Hepatocyte (in vitro differentiated cells): ENCODE measurements around the gene TNNC1. TPM values are rescaled to one million over a fixed set of nuclear protein-coding genes. Genes with fewer than 3 reads are reported as not detected.

Source experiments
- DNase-seq: peaks from one replicate; pipeline ENCODE4 v3.0.0-alpha.2; 2016; ENCODE audit warnings: low spot score
- H2AFZ ChIP-seq: fragments of 200-600 bp; sonication (generic); 2 replicates; pipeline ENCODE4 v1.6.0; 2016; ENCODE audit warnings: antibody characterized with exemption, mild to moderate bottlenecking
- H3K27ac ChIP-seq: fragments of 200-600 bp; sonication (generic); 2 replicates; pipeline ENCODE4 v1.5.1; 2016; ENCODE audit warnings: mild to moderate bottlenecking
- H3K27me3 ChIP-seq: fragments of 200-600 bp; sonication (generic); 2 replicates; pipeline ENCODE4 v1.6.1; 2016
- H3K36me3 ChIP-seq: fragments of 200-600 bp; sonication (generic); replicated peaks from 2 replicates; pipeline ENCODE4 v1.5.1; 2016; ENCODE audit warnings: low read depth; ENCODE audit not compliant: insufficient read depth
- H3K4me1 ChIP-seq: fragments of 200-600 bp; sonication (generic); 2 replicates; pipeline ENCODE4 v1.5.1; 2016; ENCODE audit warnings: mild to moderate bottlenecking, moderate library complexity; ENCODE audit not compliant: insufficient read depth
- H3K4me2 ChIP-seq: fragments of 200-600 bp; sonication (generic); 2 replicates; pipeline ENCODE4 v1.6.0; 2016
- H3K4me3 ChIP-seq: fragments of 200-600 bp; sonication (generic); 2 replicates; pipeline ENCODE4 v1.5.1; 2016; ENCODE audit warnings: mild to moderate bottlenecking
- H3K79me2 ChIP-seq: fragments of 200-600 bp; sonication (generic); 2 replicates; pipeline ENCODE4 v1.6.0; 2017; ENCODE audit warnings: mild to moderate bottlenecking
- H3K9me2 ChIP-seq: fragments of 200-600 bp; sonication (generic); replicated peaks from 2 replicates; pipeline ENCODE4 v1.6.0; 2017; ENCODE audit warnings: mild to moderate bottlenecking; ENCODE audit not compliant: insufficient read depth
- H3K9me3 ChIP-seq: fragments of 200-600 bp; sonication (generic); 2 replicates; pipeline ENCODE4 v1.5.1; 2016; ENCODE audit warnings: low read depth, mild to moderate bottlenecking
- H4K20me1 ChIP-seq: fragments of 200-600 bp; sonication (generic); 2 replicates; pipeline ENCODE4 v1.6.0; 2016; ENCODE audit warnings: mild to moderate bottlenecking; ENCODE audit not compliant: insufficient read depth, poor library complexity, severe bottlenecking
- EZH2 ChIP-seq: fragments of 200-600 bp; sonication (generic); IDR thresholded peaks from 2 replicates; pipeline ENCODE4 v1.6.1; 2016; ENCODE audit warnings: antibody characterized with exemption, mild to moderate bottlenecking, borderline replicate concordance
- EZH2phosphoT487 ChIP-seq: fragments of 200-600 bp; sonication (generic); IDR thresholded peaks from one replicate; pipeline ENCODE4 v1.6.1; 2018; ENCODE audit warnings: antibody characterized with exemption, mild to moderate bottlenecking, low read depth, moderate library complexity; ENCODE audit not compliant: unreplicated experiment, severe bottlenecking
- WGBS: methylation state at CpG from one replicate; pipeline ENCODE4 v1.1.6; 2016; ENCODE audit warnings: low lambda C conversion rate; ENCODE audit errors: missing lambda C conversion rate; 5-methylcytosine and 5-hydroxymethylcytosine counted together
- polyA plus RNA-seq: library from polyadenylated mRNA; unstranded; fragments of >200 nt; fragmentation: Nextera tagmentation; extraction: Ambion mirVana; gene quantifications from 2 replicates; pipeline ENCODE4 v1.2.1, GENCODE V29; 2016
- total RNA-seq: library from RNA; depleted of rRNA; stranded (reverse); fragments of >200 nt; gene quantifications from 2 replicates; pipeline ENCODE4 v1.2.3, GENCODE V29; 2014
- TF ChIP-seq, protein P1 (sequence below): fragments of 200-600 bp; sonication (generic); IDR thresholded peaks from 2 replicates; pipeline ENCODE4 v1.5.1; 2016; ENCODE audit warnings: antibody characterized with exemption, mild to moderate bottlenecking; ENCODE audit not compliant: poor library complexity

TNNC1 gene
- total and polyA plus RNA-seq, 2 experiments from 2014 or later = 9.7 to 15.0 TPM

DNA sequence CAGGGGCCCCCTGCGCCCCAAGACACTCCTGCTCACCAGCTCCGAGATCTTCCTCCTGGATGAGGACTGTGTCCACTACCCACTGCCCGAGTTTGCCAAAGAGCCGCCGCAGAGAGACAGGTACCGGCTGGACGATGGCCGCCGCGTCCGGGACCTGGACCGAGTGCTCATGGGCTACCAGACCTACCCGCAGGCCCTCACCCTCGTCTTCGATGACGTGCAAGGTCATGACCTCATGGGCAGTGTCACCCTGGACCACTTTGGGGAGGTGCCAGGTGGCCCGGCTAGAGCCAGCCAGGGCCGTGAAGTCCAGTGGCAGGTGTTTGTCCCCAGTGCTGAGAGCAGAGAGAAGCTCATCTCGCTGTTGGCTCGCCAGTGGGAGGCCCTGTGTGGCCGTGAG is 38.2 kb upstream of the TNNC1 start:
- H3K9me2 ChIP-seq = no peaks in the 10 kb centered on the region
- TF ChIP-seq, protein P1, sequence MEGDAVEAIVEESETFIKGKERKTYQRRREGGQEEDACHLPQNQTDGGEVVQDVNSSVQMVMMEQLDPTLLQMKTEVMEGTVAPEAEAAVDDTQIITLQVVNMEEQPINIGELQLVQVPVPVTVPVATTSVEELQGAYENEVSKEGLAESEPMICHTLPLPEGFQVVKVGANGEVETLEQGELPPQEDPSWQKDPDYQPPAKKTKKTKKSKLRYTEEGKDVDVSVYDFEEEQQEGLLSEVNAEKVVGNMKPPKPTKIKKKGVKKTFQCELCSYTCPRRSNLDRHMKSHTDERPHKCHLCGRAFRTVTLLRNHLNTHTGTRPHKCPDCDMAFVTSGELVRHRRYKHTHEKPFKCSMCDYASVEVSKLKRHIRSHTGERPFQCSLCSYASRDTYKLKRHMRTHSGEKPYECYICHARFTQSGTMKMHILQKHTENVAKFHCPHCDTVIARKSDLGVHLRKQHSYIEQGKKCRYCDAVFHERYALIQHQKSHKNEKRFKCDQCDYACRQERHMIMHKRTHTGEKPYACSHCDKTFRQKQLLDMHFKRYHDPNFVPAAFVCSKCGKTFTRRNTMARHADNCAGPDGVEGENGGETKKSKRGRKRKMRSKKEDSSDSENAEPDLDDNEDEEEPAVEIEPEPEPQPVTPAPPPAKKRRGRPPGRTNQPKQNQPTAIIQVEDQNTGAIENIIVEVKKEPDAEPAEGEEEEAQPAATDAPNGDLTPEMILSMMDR = no peak
- TF ChIP-seq EZH2phosphoT487 (no peak), EZH2 (no peak)
- no peaks in the 10 kb centered on the region for H3K27me3 ChIP-seq
- no peak overlapping the region for H2AFZ ChIP-seq
- no peak overlapping the region for H3K4me2 ChIP-seq
- DNase-seq = no peak
- no peaks in the 10 kb centered on the region for H3K9me3 ChIP-seq
- H3K27ac ChIP-seq = no peak overlapping the region
- H3K4me3 ChIP-seq = no peak overlapping the region
- H3K79me2 ChIP-seq = no peaks in the 10 kb centered on the region
- no peaks in the 10 kb centered on the region for H4K20me1 ChIP-seq
- WGBS = 96% methylated on average over 21 of the region's 21 CpGs
- no peaks in the 10 kb centered on the region for H3K36me3 ChIP-seq
- H3K4me1 ChIP-seq = no peaks in the 10 kb centered on the region

DNA sequence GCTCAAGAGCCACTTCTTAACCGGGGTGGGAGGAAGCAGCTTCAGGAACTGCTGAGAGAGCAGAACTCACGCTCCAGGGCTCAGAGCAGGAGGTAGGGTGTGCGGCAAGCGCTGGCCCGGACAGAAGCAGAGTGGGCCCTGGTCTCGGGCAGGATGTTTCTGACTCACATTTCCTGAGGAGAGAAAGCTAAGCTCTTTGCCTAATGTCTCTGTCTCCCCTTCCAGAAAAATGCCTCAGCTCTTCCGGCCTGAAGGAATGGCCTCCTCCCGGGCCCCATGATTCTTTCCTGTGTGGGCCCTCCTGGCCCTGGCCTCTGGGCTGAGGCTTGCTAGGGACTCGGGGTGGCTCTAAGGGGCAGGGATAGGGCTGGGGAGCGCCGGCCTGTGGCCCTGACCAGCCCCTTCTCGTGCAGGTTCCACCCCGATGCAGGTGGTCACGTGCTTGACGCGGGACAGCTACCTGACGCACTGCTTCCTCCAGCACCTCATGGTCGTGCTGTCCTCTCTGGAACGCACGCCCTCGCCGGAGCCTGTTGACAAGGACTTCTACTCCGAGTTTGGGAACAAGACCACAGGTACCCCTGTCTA is 37.2 kb upstream of the TNNC1 start:
- no peak for DNase-seq
- H3K4me1 ChIP-seq = no peaks in the 10 kb centered on the region
- H3K27ac ChIP-seq = no peak overlapping the region
- WGBS = 91% methylated on average over 16 of the region's 23 CpGs
- H3K36me3 ChIP-seq = no peaks in the 10 kb centered on the region
- H3K4me3 ChIP-seq = no peak overlapping the region
- H3K9me2 ChIP-seq = no peaks in the 10 kb centered on the region
- H3K4me2 ChIP-seq = no peak overlapping the region
- no peaks in the 10 kb centered on the region for H3K9me3 ChIP-seq
- TF ChIP-seq EZH2phosphoT487 = no peak
- H2AFZ ChIP-seq = no peak overlapping the region
- H3K27me3 ChIP-seq = no peaks in the 10 kb centered on the region
- no peaks in the 10 kb centered on the region for H3K79me2 ChIP-seq
- no peaks in the 10 kb centered on the region for H4K20me1 ChIP-seq

DNA sequence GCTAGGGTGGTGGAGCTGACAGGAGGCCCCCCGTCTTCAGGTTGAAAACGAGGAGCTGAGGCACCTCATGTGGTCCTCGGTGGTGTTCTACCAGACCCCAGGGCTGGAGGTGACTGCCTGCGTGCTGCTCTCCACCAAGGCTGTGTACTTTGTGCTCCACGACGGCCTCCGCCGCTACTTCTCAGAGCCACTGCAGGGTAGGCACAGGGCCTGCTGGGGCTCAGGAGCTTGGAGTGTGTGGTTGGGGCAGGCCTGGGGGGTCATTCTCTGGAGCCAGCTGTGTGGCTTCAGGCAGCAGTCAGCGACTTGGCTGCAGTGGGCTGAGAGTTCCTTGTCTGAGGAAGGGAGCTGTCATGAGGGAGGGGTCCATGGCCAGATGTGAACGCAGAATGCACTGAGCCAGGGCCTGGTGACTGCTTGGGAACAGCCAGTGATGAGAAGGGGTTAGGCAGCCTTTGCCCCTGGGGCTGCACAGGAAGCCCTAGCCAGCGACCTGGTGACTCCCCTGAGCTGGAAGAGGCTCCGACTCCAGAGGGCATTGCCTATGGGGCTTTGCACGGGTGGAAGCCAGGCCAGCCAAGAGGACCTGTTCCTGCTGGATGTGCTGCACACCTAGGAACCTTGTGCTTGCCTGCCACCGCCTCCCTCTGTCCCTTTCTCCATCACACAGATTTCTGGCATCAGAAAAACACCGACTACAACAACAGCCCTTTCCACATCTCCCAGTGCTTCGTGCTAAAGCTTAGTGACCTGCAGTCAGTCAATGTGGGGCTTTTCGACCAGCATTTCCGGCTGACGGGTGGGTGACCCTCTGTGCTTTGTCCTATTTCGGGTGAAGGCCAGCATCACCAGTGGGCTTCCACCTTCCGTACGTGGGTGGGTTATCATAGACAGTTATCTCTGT is 36.4 kb upstream of the TNNC1 start:
- TF ChIP-seq EZH2 (no peak), EZH2phosphoT487 (no peak)
- TF ChIP-seq, protein P1 = no peak
- Histone ChIP-seq H3K36me3 (no peaks in the 10 kb centered on the region), H4K20me1 (no peaks in the 10 kb centered on the region), H3K9me3 (no peaks in the 10 kb centered on the region), H3K9me2 (no peaks in the 10 kb centered on the region), H2AFZ (no peak overlapping the region), H3K79me2 (no peaks in the 10 kb centered on the region), H3K4me1 (no peaks in the 10 kb centered on the region), H3K4me3 (no peak overlapping the region), H3K4me2 (no peak overlapping the region), H3K27me3 (no peaks in the 10 kb centered on the region), H3K27ac (no peak overlapping the region)
- no peak for DNase-seq
- WGBS = 89% methylated on average over 22 of the region's 22 CpGs

DNA sequence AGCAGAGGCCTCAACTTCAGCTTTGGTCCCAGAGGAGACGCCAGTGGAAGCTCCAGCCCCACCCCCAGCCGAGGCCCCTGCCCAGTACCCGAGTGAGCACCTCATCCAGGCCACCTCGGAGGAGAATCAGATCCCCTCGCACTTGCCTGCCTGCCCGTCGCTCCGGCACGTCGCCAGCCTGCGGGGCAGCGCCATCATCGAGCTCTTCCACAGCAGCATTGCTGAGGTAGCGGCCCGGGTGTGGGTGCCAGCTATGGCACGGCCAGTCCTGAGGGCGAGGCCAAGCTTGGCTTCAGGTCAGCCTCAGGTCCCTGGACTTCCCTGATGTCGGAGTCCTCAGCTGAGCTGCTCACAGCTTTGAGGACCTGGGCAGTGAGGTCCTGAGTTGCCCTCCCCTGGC is 35.6 kb upstream of the TNNC1 start:
- Histone ChIP-seq H2AFZ (no peak overlapping the region), H3K36me3 (no peaks in the 10 kb centered on the region), H3K9me3 (no peaks in the 10 kb centered on the region), H3K27me3 (no peaks in the 10 kb centered on the region), H3K9me2 (no peaks in the 10 kb centered on the region), H3K27ac (no peak overlapping the region), H3K4me3 (no peak overlapping the region), H3K4me1 (peaks cover 4% of the 10 kb centered on the region), H3K79me2 (no peaks in the 10 kb centered on the region), H4K20me1 (no peaks in the 10 kb centered on the region), H3K4me2 (no peak overlapping the region)
- no peak for TF ChIP-seq EZH2
- no peak for TF ChIP-seq EZH2phosphoT487
- TF ChIP-seq, protein P1 = no peak
- 96% methylated on average over 16 of the region's 18 CpGs for WGBS
- no peak for DNase-seq
